Esophagus squamous epithelium (tissue), 4 donors: ENCODE measurements around the gene ACSM2B.

Experiments
- CTCF ChIP-seq, 6 experiments: fragments of 450-650 bp in 4 of 6; fragments of 200-600 bp in 2 of 6; sonication (generic) in 2 of 6; IDR thresholded peaks; one replicate each; pipeline ENCODE4 v1.5.1; 2016 to 2019; ENCODE audit warnings: antibody characterized with exemption in 6 of 6, mild to moderate bottlenecking in 4 of 6, moderate library complexity in 4 of 6
- POLR2A ChIP-seq, 4 donors: fragments of 450-650 bp; IDR thresholded peaks; one replicate each; pipeline ENCODE4 v1.6.1; 2017; ENCODE audit warnings: antibody characterized with exemption in 4 of 4, mild to moderate bottlenecking in 4 of 4, moderate library complexity in 3 of 4

- TF ChIP-seq CTCF (IDR thresholded peaks at IDR 0.05): no peak
- TF ChIP-seq POLR2A (IDR thresholded peaks at IDR 0.05): no peak
Observed at GRCh38 chr16:20622498-20622870, 46.3 kb upstream of the ACSM2B start.
